HG03108 (cell line): ENCODE measurements around the gene SHTN1.

Experiments
- ATAC-seq: cut with Tn5 transposase; IDR thresholded peaks from one replicate; pipeline ENCODE4 v1.9.1; 2021; ENCODE audit warnings: moderate library complexity; ENCODE audit not compliant: unreplicated experiment

SHTN1 gene

GRCh38 chr10:116988311-116988710 lies 16.7 kb downstream of the SHTN1 start:
- ATAC-seq = no peak

GRCh38 chr10:116985611-116986010 lies 19.4 kb downstream of the SHTN1 start:
- no peak for ATAC-seq

- ATAC-seq = no peak
Observed at GRCh38 chr10:116984202-116984990, 20.6 kb downstream of the SHTN1 start.

- ATAC-seq = no peak
Observed at GRCh38 chr10:116980041-116980440, 24.9 kb downstream of the SHTN1 start.

GRCh38 chr10:116978901-116979300 lies 26.1 kb downstream of the SHTN1 start:
- ATAC-seq = no peak

- ATAC-seq = no peak
Observed at GRCh38 chr10:116974456-116975005, 30.5 kb downstream of the SHTN1 start.

GRCh38 chr10:116973946-116974455 lies 31.0 kb downstream of the SHTN1 start:
- no peak for ATAC-seq

- ATAC-seq = no peak
Observed at GRCh38 chr10:116973371-116973905, 31.5 kb downstream of the SHTN1 start.

GRCh38 chr10:116972131-116972530 lies 32.9 kb downstream of the SHTN1 start:
- no peak for ATAC-seq

- no peak for ATAC-seq
Observed at GRCh38 chr10:116970050-116970449, 34.9 kb downstream of the SHTN1 start.

- ATAC-seq = no peak
Observed at GRCh38 chr10:116968331-116968730, 36.7 kb downstream of the SHTN1 start.

GRCh38 chr10:116961406-116962251 lies 43.4 kb downstream of the SHTN1 start:
- no peak for ATAC-seq

- no peak for ATAC-seq
Observed at GRCh38 chr10:116960066-116960776, 44.8 kb downstream of the SHTN1 start.

- no peak for ATAC-seq
Observed at GRCh38 chr10:116952729-116953128, 52.3 kb downstream of the SHTN1 start.

GRCh38 chr10:116948530-116948870 lies 56.5 kb downstream of the SHTN1 start:
- no peak for ATAC-seq

GRCh38 chr10:116947841-116948529 lies 57.0 kb downstream of the SHTN1 start:
- no peak for ATAC-seq

- ATAC-seq = no peak
Observed at GRCh38 chr10:116944911-116945310, 60.1 kb downstream of the SHTN1 start.

GRCh38 chr10:116931806-116932205 lies 73.2 kb downstream of the SHTN1 start:
- ATAC-seq = no peak

GRCh38 chr10:116926426-116926825 lies 78.6 kb downstream of the SHTN1 start:
- no peak for ATAC-seq

- ATAC-seq = no peak
Observed at GRCh38 chr10:116925056-116925455, 79.9 kb downstream of the SHTN1 start.
